NCI-H69 (cell line): Measurements from ENCODE around the gene KLHL34.

Source experiments
- DNase-seq: peaks from one replicate; lab custom pipeline; 2025; lab: John Stamatoyannopoulos, UW

KLHL34 gene

DNA sequence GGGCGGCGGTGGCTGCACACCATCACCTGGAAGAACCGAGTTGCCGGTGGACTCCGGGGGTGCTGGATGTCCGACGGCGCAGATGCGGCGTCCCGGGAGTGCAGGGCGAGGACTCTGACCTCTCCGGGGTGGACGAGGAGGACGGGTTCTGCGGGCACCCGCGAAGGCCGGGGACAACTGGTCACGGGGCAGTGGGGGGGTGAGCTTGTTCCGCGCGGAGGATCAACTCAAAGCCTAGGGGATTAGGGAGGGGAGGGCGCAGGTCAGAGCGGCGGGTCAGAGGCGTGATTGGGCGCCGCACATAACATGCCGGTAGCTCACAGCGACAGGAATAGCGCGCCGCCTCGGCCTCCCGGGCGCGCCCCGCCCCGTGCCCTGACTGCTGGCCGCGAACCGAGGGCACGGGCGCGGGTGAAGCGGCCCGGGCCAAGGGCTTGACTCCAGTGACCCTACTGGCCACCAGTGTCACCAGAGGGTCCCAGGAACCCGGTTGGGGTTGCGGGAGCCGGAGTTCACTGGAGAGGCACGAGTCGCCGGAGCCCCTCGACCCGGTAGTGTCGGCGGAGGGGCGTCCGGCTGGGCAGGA is at the start of gene KLHL34:
TSS of gene KLHL34 (minus strand) at position 179 of the 586 bp plus-strand sequence. CDS start 542 bp downstream, outside the sequence.
- no peak for DNase-seq

GRCh38 chrX:21705225-21705624 is 47.1 kb upstream of the KLHL34 start:
- DNase-seq = peak; percentile 2

DNA sequence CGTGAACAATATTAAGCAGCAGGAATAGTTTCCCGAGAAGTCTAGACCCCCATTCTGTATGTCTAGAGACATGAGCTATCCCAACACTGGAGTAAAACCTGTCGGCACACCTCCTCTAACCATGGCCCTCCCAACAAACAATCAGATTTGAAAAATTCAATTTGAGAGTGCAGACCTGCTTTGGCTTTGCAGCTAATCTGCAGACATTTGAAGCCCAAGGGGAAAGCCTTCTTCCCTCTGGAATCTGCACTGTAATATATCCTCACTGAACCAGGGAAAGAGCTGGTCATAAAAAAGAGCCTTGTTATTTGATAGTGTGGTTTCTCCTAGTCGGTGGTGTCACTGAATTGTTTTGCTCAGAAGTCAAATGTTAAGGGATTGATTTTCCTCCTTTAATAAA is 44.6 kb upstream of the KLHL34 start:
- peak; percentile 1 for DNase-seq

GRCh38 chrX:21700967-21701366 is 42.8 kb upstream of the KLHL34 start:
- peak; percentile 38 for DNase-seq

DNA sequence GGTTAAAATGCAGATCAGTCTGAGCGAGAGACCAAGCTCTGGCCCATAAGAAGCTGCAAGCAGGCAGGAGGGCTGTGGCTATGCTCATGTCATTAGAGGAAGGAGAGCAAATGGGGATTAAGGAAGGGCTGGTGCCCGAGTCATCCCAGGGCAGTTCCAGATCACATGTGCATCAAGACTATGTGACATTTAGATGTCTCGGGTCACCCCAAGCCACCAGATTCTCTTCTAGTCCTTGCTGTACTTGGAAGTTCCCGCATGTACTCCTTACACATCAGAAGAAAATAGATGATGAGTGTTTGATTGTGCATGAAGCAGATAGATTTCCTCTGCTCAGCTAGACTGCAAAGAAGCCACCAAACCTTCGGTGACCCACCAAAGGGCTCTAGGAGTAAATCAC is 42.1 kb upstream of the KLHL34 start:
- no peak for DNase-seq

DNA sequence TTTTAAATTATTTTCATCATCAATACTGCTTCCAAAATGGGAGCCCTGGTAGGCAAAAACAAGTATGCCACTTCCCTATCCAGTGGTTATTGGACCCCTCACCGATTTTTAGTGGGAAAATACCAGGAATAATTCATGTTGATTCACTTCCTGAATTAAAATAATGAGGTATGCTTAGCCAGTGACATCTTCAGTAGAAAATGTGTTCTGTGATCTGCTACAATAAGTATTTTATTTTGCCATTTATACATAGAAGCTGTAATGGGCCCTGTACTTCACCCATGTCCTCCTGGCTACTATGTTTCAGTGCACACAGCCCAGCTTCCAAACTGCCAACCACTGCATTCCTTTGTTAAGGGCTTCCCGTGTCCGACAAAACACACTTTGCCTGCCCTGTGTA is 41.0 kb upstream of the KLHL34 start:
- no peak for DNase-seq

DNA sequence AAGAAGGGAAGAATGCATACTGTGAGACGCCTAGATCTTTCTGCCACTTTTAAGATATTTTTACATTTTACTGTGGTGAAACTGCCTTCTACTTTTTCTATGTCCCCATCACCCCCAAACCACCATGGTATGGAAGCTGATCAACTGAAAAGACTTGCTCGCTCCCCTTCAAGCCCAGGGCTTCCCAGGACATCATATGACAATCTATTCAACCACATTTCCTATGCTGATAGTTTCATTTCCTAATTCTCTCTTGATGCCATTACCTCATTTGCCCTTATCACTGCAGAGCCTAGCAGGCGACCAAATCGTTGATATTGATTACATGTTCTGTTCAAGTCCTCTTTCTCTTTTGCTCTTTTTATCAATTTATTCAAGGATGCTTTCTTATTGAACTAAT is 40.1 kb upstream of the KLHL34 start:
- no peak for DNase-seq

- no peak for DNase-seq
Measured at GRCh38 chrX:21691512-21692018, 33.4 kb upstream of the KLHL34 start.

DNA sequence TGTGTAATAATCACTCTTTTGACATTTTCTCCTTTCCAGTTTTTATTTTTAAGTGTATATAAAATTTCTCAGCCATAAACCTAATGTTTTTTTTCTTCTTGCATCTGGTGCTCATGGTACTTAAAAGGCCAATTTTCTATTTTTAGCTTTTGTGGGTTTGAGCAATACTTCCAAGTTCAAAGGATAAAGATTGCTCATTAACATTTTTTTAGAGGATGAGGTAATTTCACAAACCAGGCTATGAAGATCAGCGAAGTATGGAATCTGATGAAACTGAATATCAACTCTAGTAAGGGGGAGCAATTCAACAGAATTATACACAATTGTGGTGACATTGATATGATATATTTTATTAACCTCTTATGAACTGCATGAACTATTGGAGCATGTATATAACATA is 25.8 kb upstream of the KLHL34 start:
- DNase-seq = no peak

GRCh38 chrX:21678048-21678612 is 20.0 kb upstream of the KLHL34 start:
- no peak for DNase-seq

DNA sequence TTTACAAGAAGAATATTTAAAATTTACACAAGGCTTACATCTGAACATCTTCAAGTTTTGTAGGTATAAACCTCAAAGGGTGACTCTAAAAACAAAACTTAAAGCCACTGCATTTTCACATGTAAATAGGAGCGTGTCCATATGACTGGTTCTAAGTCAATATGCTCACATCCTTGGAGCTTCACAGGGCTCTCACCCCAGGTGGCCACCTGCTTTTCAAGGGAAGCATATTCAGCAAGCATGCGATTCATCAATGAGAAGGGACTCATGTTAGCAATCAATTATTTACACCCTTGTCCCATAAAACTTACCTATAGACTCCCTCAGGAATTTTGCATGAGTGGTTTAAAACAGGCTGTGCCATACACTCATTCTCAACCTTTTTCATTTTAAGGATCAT is 17.8 kb upstream of the KLHL34 start:
- DNase-seq = peak; percentile 17

DNA sequence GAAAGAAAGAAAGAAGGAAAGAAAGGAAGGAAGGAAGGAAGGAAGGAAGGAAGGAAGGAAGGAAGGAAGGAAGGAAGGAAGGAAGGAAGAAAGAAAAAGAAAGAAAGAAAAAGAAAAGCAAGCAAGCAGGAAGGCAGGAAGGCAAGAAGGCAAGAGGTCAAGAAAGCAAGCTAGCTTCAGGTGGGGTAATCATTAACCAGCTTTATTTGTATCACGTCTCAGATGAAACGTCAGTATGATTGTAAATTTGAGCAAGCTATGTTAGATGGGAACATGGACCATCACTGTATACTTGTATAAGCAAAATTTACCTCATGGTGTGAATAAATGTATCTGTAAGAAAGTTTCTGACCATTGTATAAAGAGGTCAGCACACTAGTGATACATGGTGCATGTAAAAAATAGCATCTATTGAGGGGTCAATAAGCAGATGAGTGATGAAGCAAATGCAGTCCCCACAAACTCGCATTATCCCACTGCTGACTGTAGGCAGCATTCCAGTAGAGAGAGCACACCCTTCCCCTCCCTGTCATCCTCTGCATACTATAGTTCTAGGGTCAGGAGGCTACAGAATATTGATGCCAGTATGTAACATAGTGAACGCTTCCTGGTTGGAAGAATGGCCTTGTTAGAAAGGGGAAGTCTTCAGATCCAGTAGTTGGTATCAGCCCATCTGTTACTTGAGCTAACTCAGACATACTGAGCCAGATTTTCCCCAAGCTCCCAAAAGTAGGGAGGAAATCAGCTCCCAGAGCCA is 16.5 kb upstream of the KLHL34 start:
- no peak for DNase-seq

DNA sequence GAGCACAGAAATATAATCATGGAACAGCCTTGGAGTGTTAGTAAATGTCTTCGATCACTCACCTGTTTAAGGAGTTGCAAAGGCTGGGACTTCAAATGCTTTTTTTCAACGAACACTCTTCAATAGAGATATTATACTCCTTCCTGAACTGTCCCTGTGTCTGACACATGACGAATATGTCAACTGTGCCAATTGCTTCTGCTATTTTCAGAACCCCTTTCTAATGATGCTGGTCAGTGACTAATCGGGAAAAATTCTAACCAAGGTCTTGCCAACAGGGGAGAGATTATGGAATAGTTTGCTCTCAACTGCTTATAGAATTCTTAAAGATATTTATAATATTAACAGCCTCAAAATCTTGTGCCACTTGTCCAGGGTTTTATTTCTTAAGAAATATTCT is 8.5 kb upstream of the KLHL34 start:
- no peak for DNase-seq

DNA sequence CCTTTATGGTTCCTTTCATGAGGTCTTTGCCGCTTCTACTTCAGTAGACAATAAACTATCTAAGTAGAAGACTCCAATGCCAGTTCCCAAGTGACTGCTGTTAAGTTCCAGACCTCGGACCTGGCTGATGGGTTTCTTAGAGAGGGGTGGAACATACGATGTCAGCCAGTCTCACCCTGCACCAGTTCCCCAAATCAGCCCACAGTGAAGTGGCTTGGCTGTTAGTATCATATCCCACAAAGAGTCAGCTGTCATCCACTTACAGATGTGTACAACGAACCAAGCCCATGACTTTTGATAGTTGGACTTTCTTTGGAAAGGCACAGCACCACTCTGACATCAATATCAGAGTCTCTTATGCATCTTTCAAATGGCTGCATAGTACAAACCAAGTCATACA is 8.1 kb upstream of the KLHL34 start:
- DNase-seq = no peak

DNA sequence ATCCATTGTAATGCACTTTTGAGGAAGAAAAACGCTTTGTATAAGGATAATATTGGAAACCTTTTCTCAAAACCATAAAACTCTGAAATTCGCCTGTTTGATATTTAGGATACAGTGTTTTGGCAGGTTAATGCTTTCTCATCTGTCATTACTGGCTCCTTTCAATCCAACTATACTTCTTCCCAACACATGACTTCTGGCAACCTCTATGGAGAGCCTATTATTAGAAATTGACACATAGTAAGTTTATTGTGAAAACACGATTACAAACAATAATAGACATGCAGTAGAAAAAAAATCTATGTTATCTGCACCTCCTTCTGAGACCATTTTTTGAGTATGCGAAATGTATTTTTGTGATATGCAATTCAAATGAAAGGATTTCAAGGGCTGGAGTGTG is 4.6 kb upstream of the KLHL34 start:
- DNase-seq = no peak

DNA sequence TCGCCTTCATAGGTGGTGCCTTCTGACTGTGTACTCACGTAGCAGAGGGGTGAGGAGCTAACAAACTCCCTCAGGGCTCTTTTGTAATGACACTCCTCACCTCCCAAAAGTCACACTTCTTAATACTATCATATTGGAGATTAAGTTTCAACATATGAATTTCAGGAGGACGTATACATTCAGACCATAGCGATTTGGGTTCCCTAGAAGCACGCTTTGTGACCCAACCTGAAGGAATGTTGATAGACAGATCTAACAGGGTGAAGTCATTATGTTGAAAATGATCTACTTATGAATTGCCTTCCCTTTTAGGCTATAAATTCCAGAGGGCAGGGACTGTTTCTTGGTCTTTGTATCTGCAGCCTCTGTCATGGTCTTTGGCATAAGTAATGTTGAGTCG is 3.2 kb upstream of the KLHL34 start:
- no peak for DNase-seq

GRCh38 chrX:21660156-21660555 is 2.0 kb upstream of the KLHL34 start:
- no peak for DNase-seq

DNA sequence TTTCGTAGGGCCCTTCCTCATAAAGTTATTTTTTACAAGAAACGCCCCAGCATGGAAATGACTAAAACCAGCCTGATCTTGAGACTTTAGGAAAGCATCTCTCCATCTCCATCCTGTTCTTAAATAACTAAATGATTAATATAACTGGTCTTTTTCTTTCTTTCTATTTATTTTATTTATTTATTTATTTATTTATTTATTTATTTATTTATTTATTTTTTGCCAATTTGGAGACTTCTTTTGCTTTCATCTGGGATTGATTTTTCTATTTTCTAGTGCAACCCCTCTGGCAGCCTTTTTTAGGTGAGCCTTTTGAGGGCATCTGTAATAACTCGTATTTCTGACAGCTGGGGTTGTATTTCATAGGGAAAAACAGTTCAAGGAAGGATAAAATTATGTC is 1.2 kb upstream of the KLHL34 start:
- DNase-seq = no peak

DNA sequence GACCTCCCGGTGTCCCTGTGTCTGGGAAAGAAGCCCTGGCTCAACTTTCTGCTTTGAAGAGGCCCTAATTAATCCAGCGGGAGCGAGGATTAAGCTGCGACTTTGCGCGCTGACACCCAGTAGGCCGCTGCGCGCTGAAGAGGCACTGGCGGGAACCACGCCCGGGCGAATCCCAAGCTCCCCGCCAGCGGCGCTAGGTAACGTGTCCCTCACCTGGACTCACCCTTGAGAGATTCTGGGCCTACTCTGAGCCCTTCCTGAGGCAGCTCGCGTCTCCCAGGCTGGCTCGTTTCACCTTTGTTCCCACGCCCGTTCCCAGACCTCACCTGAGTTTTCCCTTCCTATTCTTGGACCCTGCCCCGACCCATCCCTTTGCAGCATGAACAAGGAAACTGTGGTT is 616 bp upstream of the KLHL34 start:
- DNase-seq = no peak

- no peak for DNase-seq
Measured at GRCh38 chrX:21657318-21658151, 595 bp downstream of the KLHL34 start.

DNA sequence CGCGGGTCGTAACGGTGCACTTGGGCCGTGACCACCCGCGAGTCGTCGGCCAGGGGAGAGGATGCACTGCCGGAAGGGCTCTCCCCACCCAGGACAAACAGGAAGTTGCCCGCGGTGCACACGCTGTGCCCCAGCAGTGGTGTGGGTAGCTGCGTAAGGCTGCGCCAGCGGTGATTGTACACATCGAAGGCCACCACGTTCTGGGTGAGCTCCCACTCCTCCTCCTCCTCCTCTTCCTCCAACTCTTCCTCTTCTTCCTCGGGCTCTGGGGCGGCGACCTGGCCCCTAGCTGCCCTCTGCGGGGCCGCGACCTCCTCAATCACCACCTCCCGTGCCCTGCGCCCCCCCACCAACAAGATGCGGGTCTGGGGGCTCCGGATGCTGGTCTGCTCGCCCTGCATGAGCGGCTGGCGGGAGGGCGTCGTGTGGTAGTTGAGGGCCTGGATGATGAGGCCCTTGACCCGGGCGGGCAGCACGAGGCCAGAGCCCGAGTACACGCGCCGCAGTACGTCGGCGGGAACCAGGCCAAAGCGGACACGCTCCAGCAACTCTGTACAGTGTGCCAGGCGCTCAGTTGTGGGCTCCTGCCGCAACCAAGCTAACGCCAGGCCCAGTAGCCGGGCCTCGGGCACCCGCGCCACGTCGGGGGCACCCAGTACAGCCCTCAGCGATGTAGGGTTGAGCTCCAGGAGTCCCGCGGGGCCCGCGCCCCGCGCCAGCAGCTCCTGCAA is 1.4 kb downstream of the KLHL34 start:
- DNase-seq = no peak
